ENCODE results near the gene CELF3. TPM values are rescaled to one million over a fixed set of nuclear protein-coding genes. Genes with fewer than 3 reads are reported as not detected.
"Not testable (repeated sequence)": the region's sequence is repeated elsewhere in the genome, so short reads cannot be mapped to it uniquely, and the experiment has no call there.

The CELF3 gene
- polyA plus RNA-seq, 3 donors = not detected

DNA sequence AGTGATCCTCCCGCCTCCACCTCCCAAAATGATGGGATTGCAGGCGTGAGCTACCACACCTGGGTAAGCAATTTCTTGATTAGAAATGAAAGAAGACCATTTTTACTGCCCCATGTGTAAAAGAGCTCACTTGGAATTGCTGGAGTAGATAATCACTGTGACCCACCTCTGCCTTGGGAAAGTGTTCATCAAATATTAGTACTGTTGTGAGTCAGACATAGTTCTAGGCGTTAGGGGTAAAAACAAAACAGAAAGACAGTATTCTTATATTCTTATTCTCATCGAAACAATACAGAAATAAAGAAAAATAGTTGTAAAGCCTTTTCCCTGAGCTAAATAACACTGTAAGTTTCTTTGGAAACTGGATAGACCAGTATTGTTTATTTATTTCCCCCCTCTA is 36.2 kb downstream of the CELF3 start:
- Histone ChIP-seq H3K27me3 (ENCODE audit: control insufficient read depth in 2 of 2, insufficient read depth in 2 of 2, low read length in 2 of 2) (no peaks in the 10 kb centered on the region), H2AFZ (ENCODE audit: insufficient read depth, low read depth, low read length, poor library complexity, severe bottlenecking) (no peak overlapping the region), H4K20me1 (ENCODE audit: insufficient read depth, low read length) (peaks cover 10% of the 10 kb centered on the region), H3K79me2 (ENCODE audit: insufficient read depth, low read length) (peaks cover 14% of the 10 kb centered on the region), H3K27ac (ENCODE audit: low read depth in 1 of 2, low read length in 2 of 2) (peak overlapping the region in 1 of 2 donors; percentile 59), H3K4me1 (ENCODE audit: control insufficient read depth in 1 of 2, insufficient read depth in 2 of 2, low read length in 2 of 2) (peaks cover 16 to 18% of the 10 kb centered on the region in 2 donors), H3K36me3 (replicated peaks in 1 of 2; ENCODE audit: control insufficient read depth in 1 of 2, insufficient read depth in 2 of 2, low read length in 2 of 2) (peaks cover 51 to 59% of the 10 kb centered on the region in 2 donors), H3K4me3 (replicated peaks in 1 of 3; ENCODE audit: low read depth in 2 of 3, low read length in 3 of 3) (no peak overlapping the region), H3K9me3 (replicated peaks in 1 of 2; ENCODE audit: control insufficient read depth in 1 of 2, insufficient read depth in 1 of 2, low read length in 2 of 2) (no peaks in the 10 kb centered on the region), H3K9ac (ENCODE audit: insufficient read depth, low read length, poor library complexity, severe bottlenecking) (no peak overlapping the region), H3K4me2 (replicated peaks; ENCODE audit: extremely low read depth, low read length, poor library complexity, severe bottlenecking) (no peak overlapping the region)
- Mint-ChIP-seq H3K4me3 (no peak overlapping the region), H3K27me3 (ENCODE audit: low read depth in 3 of 3) (no peaks in the 10 kb centered on the region), H3K36me3 (peaks cover 49 to 67% of the 10 kb centered on the region in 2 donors), H3K27ac (peak overlapping the region in 5 of 7 donors; percentile 54 to 89 (median 70)), H3K4me1 (peaks cover 28% of the 10 kb centered on the region), H3K9me3 (no peaks in the 10 kb centered on the region)
- DNase-seq = no peak
- TF ChIP-seq, protein P1, sequence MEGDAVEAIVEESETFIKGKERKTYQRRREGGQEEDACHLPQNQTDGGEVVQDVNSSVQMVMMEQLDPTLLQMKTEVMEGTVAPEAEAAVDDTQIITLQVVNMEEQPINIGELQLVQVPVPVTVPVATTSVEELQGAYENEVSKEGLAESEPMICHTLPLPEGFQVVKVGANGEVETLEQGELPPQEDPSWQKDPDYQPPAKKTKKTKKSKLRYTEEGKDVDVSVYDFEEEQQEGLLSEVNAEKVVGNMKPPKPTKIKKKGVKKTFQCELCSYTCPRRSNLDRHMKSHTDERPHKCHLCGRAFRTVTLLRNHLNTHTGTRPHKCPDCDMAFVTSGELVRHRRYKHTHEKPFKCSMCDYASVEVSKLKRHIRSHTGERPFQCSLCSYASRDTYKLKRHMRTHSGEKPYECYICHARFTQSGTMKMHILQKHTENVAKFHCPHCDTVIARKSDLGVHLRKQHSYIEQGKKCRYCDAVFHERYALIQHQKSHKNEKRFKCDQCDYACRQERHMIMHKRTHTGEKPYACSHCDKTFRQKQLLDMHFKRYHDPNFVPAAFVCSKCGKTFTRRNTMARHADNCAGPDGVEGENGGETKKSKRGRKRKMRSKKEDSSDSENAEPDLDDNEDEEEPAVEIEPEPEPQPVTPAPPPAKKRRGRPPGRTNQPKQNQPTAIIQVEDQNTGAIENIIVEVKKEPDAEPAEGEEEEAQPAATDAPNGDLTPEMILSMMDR (IDR thresholded peaks at IDR 0.05) = no peak
- intact Hi-C loops (cut with micrococcal nuclease) = no loop called here
- WGBS (ENCODE audit: insufficient coverage) = no CpG with 5 or more reads among the region's 4 CpGs

DNA sequence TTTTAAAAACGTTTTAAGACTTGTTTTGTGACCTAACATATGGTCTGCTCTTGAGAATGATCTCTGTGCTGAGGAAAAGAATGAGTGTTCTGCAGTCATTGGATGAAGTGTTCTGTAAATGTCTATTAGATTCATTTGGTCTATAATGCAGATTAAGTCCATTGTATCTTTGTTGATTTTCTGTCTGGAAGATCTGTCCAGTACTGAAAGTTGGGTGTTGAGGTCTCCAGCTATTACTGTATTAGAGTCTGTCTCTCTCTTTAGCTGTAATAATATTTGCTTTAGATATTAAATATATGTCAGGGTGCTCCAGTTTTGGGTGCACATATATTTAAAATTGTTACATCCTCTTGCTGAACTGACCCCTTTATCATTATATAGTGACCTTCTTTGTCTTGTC is 43.2 kb downstream of the CELF3 start:
- H3K79me2 ChIP-seq (ENCODE audit: insufficient read depth, low read length) = peaks cover 49% of the 10 kb centered on the region
- no peak overlapping the region for H3K4me3 ChIP-seq (replicated peaks in 1 of 3; ENCODE audit: low read depth in 2 of 3, low read length in 3 of 3)
- H3K27me3 ChIP-seq (ENCODE audit: control insufficient read depth in 2 of 2, insufficient read depth in 2 of 2, low read length in 2 of 2) = no peaks in the 10 kb centered on the region
- Mint-ChIP-seq H3K27me3 (ENCODE audit: low read depth in 3 of 3) (no peaks in the 10 kb centered on the region), H3K9me3 (peaks cover 0 to 5% (median 0%) of the 10 kb centered on the region in 7 donors), H3K4me3 (no peak overlapping the region), H3K36me3 (peaks cover 64 to 81% of the 10 kb centered on the region in 2 donors), H3K27ac (peak overlapping the region in 1 of 7 donors; percentile 11), H3K4me1 (peaks cover 26% of the 10 kb centered on the region)
- H4K20me1 ChIP-seq (ENCODE audit: insufficient read depth, low read length) = peaks cover 34% of the 10 kb centered on the region
- WGBS (ENCODE audit: insufficient coverage) = no CpG with 5 or more reads among the region's 1 CpG
- H3K4me1 ChIP-seq (ENCODE audit: control insufficient read depth in 1 of 2, insufficient read depth in 2 of 2, low read length in 2 of 2) = peaks cover 0 to 7% of the 10 kb centered on the region in 2 donors
- no peak overlapping the region for H3K4me2 ChIP-seq (replicated peaks; ENCODE audit: extremely low read depth, low read length, poor library complexity, severe bottlenecking)
- no peak for DNase-seq
- no peak overlapping the region for H2AFZ ChIP-seq (ENCODE audit: insufficient read depth, low read depth, low read length, poor library complexity, severe bottlenecking)
- no peaks in the 10 kb centered on the region for H3K9me3 ChIP-seq (replicated peaks in 1 of 2; ENCODE audit: control insufficient read depth in 1 of 2, insufficient read depth in 1 of 2, low read length in 2 of 2)
- no peak overlapping the region for H3K9ac ChIP-seq (ENCODE audit: insufficient read depth, low read length, poor library complexity, severe bottlenecking)
- peaks cover 40 to 71% of the 10 kb centered on the region in 2 donors for H3K36me3 ChIP-seq (replicated peaks in 1 of 2; ENCODE audit: control insufficient read depth in 1 of 2, insufficient read depth in 2 of 2, low read length in 2 of 2)
- no peak overlapping the region for H3K27ac ChIP-seq (ENCODE audit: low read depth in 1 of 2, low read length in 2 of 2)
- intact Hi-C loops (cut with micrococcal nuclease) = no loop called here
- TF ChIP-seq, protein P1 (IDR thresholded peaks at IDR 0.05) = no peak

DNA sequence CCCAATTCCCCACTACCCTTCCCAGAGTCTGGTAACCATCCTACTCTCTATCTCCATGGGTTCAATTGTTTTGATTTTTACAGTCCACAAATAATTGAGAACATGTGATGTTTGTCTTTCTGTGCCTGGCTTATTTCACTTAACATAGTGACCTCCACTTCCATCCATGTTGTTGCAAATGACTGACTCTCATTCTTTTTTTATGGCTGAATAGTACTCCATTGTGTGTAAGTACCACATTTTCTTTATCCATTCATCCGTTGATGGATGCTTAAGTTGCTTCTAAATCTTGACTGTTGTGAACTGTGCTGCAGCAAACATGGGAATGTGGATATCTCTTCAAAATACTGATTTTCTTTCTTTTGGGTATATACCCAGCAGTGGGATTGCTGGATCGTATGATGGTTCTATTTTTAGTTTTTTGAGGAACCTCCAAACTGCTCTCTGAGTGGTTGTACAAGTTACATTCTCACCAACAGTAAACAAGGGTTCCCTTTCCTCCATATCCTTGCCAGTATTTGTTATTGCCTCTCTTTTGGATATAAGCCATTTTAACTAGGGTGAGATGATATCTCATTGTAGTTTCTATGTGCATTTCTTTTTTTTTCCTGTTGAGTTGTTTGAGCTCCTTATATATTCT is 46.4 kb downstream of the CELF3 start:
- H3K27me3 ChIP-seq (ENCODE audit: control insufficient read depth in 2 of 2, insufficient read depth in 2 of 2, low read length in 2 of 2); H3K4me3 ChIP-seq (replicated peaks in 1 of 3; ENCODE audit: low read depth in 2 of 3, low read length in 3 of 3); H3K27me3 Mint-ChIP-seq (ENCODE audit: low read depth in 3 of 3); H3K9ac ChIP-seq (ENCODE audit: insufficient read depth, low read length, poor library complexity, severe bottlenecking); H3K4me2 ChIP-seq (replicated peaks; ENCODE audit: extremely low read depth, low read length, poor library complexity, severe bottlenecking); H3K4me3 Mint-ChIP-seq; DNase-seq; intact Hi-C loops (cut with micrococcal nuclease); H3K9me3 ChIP-seq (replicated peaks in 1 of 2; ENCODE audit: control insufficient read depth in 1 of 2, insufficient read depth in 1 of 2, low read length in 2 of 2); H3K9me3 Mint-ChIP-seq; H2AFZ ChIP-seq (ENCODE audit: insufficient read depth, low read depth, low read length, poor library complexity, severe bottlenecking): not testable (repeated sequence)
- WGBS (ENCODE audit: insufficient coverage) = no CpG with 5 or more reads among the region's 2 CpGs
- Mint-ChIP-seq H3K4me1 (peaks cover 29% of the 10 kb centered on the region), H3K27ac (peak overlapping the region in 4 of 7 donors; percentile 34 to 65 (median 47)), H3K36me3 (peaks cover 68 to 86% of the 10 kb centered on the region in 2 donors)
- Histone ChIP-seq H3K4me1 (ENCODE audit: control insufficient read depth in 1 of 2, insufficient read depth in 2 of 2, low read length in 2 of 2) (peaks cover 10 to 19% of the 10 kb centered on the region in 2 donors), H4K20me1 (ENCODE audit: insufficient read depth, low read length) (peaks cover 30% of the 10 kb centered on the region), H3K79me2 (ENCODE audit: insufficient read depth, low read length) (peaks cover 61% of the 10 kb centered on the region), H3K27ac (ENCODE audit: low read depth in 1 of 2, low read length in 2 of 2) (peak overlapping the region in 1 of 2 donors; percentile 43), H3K36me3 (replicated peaks in 1 of 2; ENCODE audit: control insufficient read depth in 1 of 2, insufficient read depth in 2 of 2, low read length in 2 of 2) (peaks cover 45 to 80% of the 10 kb centered on the region in 2 donors)
